GM23248 (cell line): Measurements from ENCODE around the gene HEG1. TPM values are rescaled to one million over a fixed set of nuclear protein-coding genes. Genes with fewer than 3 reads are reported as not detected.
A peak's percentile ranks its signal among the peaks of the same experiment; 100 is the strongest.
"Not testable (repeated sequence)": the region's sequence is repeated elsewhere in the genome, so short reads cannot be mapped to it uniquely, and the experiment has no call there.

Source experiments
- DNase-seq: peaks from one replicate; pipeline ENCODE4 v3.0.0-alpha.2; 2015
- H2AFZ ChIP-seq: fragments of 200-600 bp; sonication (generic); 2 replicates; pipeline ENCODE4 v1.6.1; 2016; ENCODE audit warnings: antibody characterized with exemption
- H3F3A ChIP-seq: fragments of 200-600 bp; sonication (generic); 2 replicates; pipeline ENCODE4 v1.6.1; 2016; ENCODE audit warnings: mild to moderate bottlenecking, antibody characterized with exemption, mixed run types; ENCODE audit not compliant: insufficient read depth
- H3K27ac ChIP-seq: fragments of 200-600 bp; sonication (generic); 2 replicates; pipeline ENCODE4 v1.5.1; 2016; ENCODE audit warnings: mild to moderate bottlenecking
- H3K27me3 ChIP-seq: fragments of 200-600 bp; sonication (generic); replicated peaks from 2 replicates; pipeline ENCODE4 v1.6.1; 2016; ENCODE audit warnings: mild to moderate bottlenecking; ENCODE audit not compliant: insufficient read depth
- H3K36me3 ChIP-seq: fragments of 200-600 bp; sonication (generic); 2 replicates; pipeline ENCODE4 v1.6.1; 2016; ENCODE audit warnings: low read depth, mild to moderate bottlenecking
- H3K4me1 ChIP-seq: fragments of 200-600 bp; sonication (generic); 2 replicates; pipeline ENCODE4 v1.6.1; 2016; ENCODE audit warnings: mild to moderate bottlenecking; ENCODE audit not compliant: insufficient read depth
- H3K4me2 ChIP-seq: fragments of 200-600 bp; sonication (generic); one replicate; pipeline ENCODE4 v1.6.1; 2016; ENCODE audit warnings: mild to moderate bottlenecking; ENCODE audit not compliant: unreplicated experiment
- H3K4me3 ChIP-seq: fragments of 200-600 bp; sonication (generic); 2 replicates; pipeline ENCODE4 v1.5.1; 2016; ENCODE audit warnings: mild to moderate bottlenecking
- H3K79me2 ChIP-seq: fragments of 200-600 bp; sonication (generic); 2 replicates; pipeline ENCODE4 v1.6.1; 2016; ENCODE audit warnings: mild to moderate bottlenecking; ENCODE audit not compliant: insufficient read depth
- H3K9ac ChIP-seq: fragments of 200-600 bp; sonication (generic); 2 replicates; pipeline ENCODE4 v1.6.1; 2016; ENCODE audit warnings: mild to moderate bottlenecking
- H3K9me2 ChIP-seq: fragments of 200-600 bp; sonication (generic); 2 replicates; pipeline ENCODE4 v1.6.1; 2016; ENCODE audit warnings: mixed run types, mild to moderate bottlenecking, moderate library complexity; ENCODE audit not compliant: insufficient read depth
- H3K9me3 ChIP-seq: fragments of 200-600 bp; sonication (generic); one replicate; pipeline ENCODE4 v1.6.1; 2017; ENCODE audit warnings: low read depth
- H4K20me1 ChIP-seq: fragments of 200-600 bp; sonication (generic); 2 replicates; pipeline ENCODE4 v1.6.0; 2016; ENCODE audit not compliant: insufficient read depth
- EZH2 ChIP-seq: fragments of 200-600 bp; sonication (generic); IDR thresholded peaks from 2 replicates; pipeline ENCODE4 v1.6.1; 2018; ENCODE audit warnings: antibody characterized with exemption, mild to moderate bottlenecking; ENCODE audit not compliant: insufficient read depth, poor library complexity, severe bottlenecking
- EZH2phosphoT487 ChIP-seq: fragments of 200-600 bp; sonication (generic); IDR thresholded peaks from 2 replicates; pipeline ENCODE4 v1.6.1; 2018; ENCODE audit warnings: antibody characterized with exemption, moderate library complexity, mild to moderate bottlenecking, low read depth; ENCODE audit not compliant: insufficient read depth
- whole genome bisulfite sequencing, 2 experiments: methylation state at CpG; one replicate each; pipeline ENCODE4 v1.1.6; 2015 to 2017; ENCODE audit warnings: low lambda C conversion rate in 2 of 2, low coverage in 1 of 2; ENCODE audit errors: missing lambda C conversion rate in 2 of 2; 5-methylcytosine and 5-hydroxymethylcytosine counted together
- in situ Hi-C: fragments of 300-500 bp; cut with MboI; formaldehyde crosslinking; loops from 2 replicates; pipeline ENCODE4 v1.15.0; 2020
- polyA plus RNA-seq: library from polyadenylated mRNA; unstranded; fragments of >200 nt; fragmentation: Nextera tagmentation; extraction: Ambion mirVana; gene quantifications from 2 replicates; pipeline ENCODE4 v1.2.1, GENCODE V29; 2016
- total RNA-seq: library from RNA; depleted of rRNA; stranded (reverse); fragments of >200 nt; shearing (Covaris generic); gene quantifications from 2 replicates; pipeline ENCODE4 v1.2.3, GENCODE V29; 2014

The HEG1 gene
- total and polyA plus RNA-seq, 2 experiments from 2014 or later: 32.1 to 116 TPM

DNA sequence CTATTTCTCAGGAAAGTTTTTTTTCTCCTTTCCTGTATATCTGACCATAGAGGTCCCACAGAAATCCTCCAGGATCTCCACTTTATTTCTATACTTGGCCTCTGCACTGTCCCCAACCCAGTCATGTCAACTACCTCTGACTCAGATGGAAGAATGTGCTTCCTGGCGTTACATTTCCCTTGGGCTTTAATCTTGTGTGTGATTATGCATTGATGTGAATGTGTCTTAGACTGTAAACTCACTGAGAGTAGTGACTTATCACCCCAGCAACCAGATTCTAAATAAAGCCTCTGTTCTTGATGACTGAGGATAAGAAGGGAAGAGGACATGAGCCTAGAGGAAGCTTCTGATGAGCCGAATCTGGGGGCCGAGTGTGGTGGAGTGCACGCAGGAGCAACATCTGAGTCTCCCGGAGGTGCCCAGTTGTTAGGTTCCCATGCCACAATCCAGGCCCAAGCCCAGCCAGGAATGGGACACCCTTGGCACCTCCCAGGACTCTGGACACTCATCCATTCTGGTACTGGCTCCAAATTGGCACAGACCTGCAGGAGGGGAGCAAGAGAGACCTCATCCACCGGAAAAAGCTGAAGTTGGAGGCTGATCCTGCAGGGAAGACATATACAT is 32.1 kb upstream of the HEG1 start:
- peaks cover 12% of the 10 kb centered on the region for H3K4me1 ChIP-seq
- H3K27ac ChIP-seq: peak overlapping the region; percentile 75
- H4K20me1 ChIP-seq: no peaks in the 10 kb centered on the region
- H3K9ac ChIP-seq: peak overlapping the region; percentile 47; the same call in 1 of the 2 replicates
- H3K4me2 ChIP-seq: peak overlapping the region; percentile 46
- peak; percentile 89 for DNase-seq
- no peaks in the 10 kb centered on the region for H3K27me3 ChIP-seq
- no peak for TF ChIP-seq EZH2
- 0 out of 2 replicates have a peak, but pooled peaks have one; percentile 35 for TF ChIP-seq EZH2phosphoT487
- 53 to 57% methylated on average over 6 of the region's 6 CpGs for WGBS, 2 experiments
- no peaks in the 10 kb centered on the region for H3K79me2 ChIP-seq
- H3K36me3 ChIP-seq: no peaks in the 10 kb centered on the region
- in situ Hi-C loops: no loop called here
- no peaks in the 10 kb centered on the region for H3K9me3 ChIP-seq
- no peaks in the 10 kb centered on the region for H3K9me2 ChIP-seq
- peaks cover 13% of the 10 kb centered on the region for H3F3A ChIP-seq
- no peak overlapping the region for H3K4me3 ChIP-seq
- H2AFZ ChIP-seq: no peak overlapping the region

DNA sequence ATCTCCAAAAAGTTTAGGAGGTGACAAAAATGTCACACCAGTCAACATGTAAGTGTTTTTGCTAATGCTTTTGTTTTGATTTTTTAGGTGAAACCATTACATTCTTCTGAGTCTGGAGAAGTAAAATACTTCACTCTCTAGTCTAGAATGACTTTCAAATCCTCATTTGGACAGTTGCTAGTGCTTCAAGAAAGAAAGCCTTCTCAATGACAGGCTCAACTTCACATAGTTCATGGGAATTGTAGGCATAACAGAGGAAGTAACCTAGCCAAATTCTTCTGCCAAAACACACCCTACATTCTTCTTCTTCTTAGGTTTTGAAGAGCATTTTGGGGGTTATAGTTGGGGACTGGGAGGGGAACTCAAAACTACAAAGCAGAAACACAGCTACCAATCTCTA is 29.4 kb upstream of the HEG1 start:
- H3K27ac ChIP-seq: no peak overlapping the region
- H3K9ac ChIP-seq: no peak overlapping the region
- H3K4me1 ChIP-seq: peaks cover 24% of the 10 kb centered on the region
- TF ChIP-seq EZH2 (no peak), EZH2phosphoT487 (no peak)
- H3K27me3 ChIP-seq: no peaks in the 10 kb centered on the region
- no peak for DNase-seq
- H3F3A ChIP-seq: peaks cover 15% of the 10 kb centered on the region
- H3K4me3 ChIP-seq: no peak overlapping the region
- H3K36me3 ChIP-seq: no peaks in the 10 kb centered on the region
- H2AFZ ChIP-seq: no peak overlapping the region
- no peak overlapping the region for H3K4me2 ChIP-seq
- no peaks in the 10 kb centered on the region for H4K20me1 ChIP-seq
- no peaks in the 10 kb centered on the region for H3K79me2 ChIP-seq
- in situ Hi-C loops: no loop called here
- H3K9me3 ChIP-seq: no peaks in the 10 kb centered on the region
- H3K9me2 ChIP-seq: no peaks in the 10 kb centered on the region

- in situ Hi-C loops: no loop called here
These were observed 28.0 kb upstream of the HEG1 start for GRCh38 chr3:125083776-125084175.

DNA sequence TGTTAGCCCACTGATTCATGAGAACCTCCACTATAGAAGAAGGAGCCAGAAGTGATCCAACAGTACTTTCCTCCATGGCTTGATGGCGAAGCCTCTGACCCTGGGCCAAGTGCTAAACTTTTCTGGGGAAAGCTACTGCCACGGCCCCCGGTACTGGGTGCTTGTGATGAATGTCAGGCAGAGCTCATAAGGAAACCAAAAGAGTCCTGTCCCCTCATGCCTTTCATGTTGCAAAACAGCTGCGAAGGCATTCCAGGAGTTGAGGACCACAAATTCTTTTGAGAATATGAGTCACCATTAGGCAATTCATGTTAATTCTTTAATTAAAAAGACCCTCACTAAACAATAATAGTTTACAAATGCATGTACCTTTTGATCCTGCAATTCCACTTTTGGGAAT is 26.5 kb upstream of the HEG1 start:
- H4K20me1 ChIP-seq, H3K9ac ChIP-seq, H2AFZ ChIP-seq, H3F3A ChIP-seq, in situ Hi-C loops, H3K9me3 ChIP-seq, H3K9me2 ChIP-seq, H3K27ac ChIP-seq, H3K27me3 ChIP-seq, H3K36me3 ChIP-seq, H3K4me3 ChIP-seq, H3K79me2 ChIP-seq: not testable (repeated sequence)
- WGBS, 2 experiments: 48 to 52% methylated on average over 4 of the region's 4 CpGs
- Histone ChIP-seq H3K4me1 (peaks cover 12% of the 10 kb centered on the region), H3K4me2 (peak overlapping the region; percentile 19)
- DNase-seq: peak; percentile 45

More at GRCh38 chr3:125083776-125084175, 28.0 kb upstream of the HEG1 start:
- Histone ChIP-seq H3K4me2 (no peak overlapping the region), H3K27me3 (no peaks in the 10 kb centered on the region), H3K9me3 (no peaks in the 10 kb centered on the region), H3F3A (peaks cover 10% of the 10 kb centered on the region), H3K36me3 (no peaks in the 10 kb centered on the region), H3K79me2 (no peaks in the 10 kb centered on the region), H3K9ac (no peak overlapping the region), H3K4me3 (no peak overlapping the region), H3K4me1 (peaks cover 24% of the 10 kb centered on the region), H3K27ac (no peak overlapping the region), H4K20me1 (no peaks in the 10 kb centered on the region), H3K9me2 (no peaks in the 10 kb centered on the region), H2AFZ (no peak overlapping the region)
- DNase-seq: peak; percentile 73
- no peak for TF ChIP-seq EZH2
- no peak for TF ChIP-seq EZH2phosphoT487
- WGBS, 2 experiments: 54 to 62% methylated on average over 10 of the region's 10 CpGs

DNA sequence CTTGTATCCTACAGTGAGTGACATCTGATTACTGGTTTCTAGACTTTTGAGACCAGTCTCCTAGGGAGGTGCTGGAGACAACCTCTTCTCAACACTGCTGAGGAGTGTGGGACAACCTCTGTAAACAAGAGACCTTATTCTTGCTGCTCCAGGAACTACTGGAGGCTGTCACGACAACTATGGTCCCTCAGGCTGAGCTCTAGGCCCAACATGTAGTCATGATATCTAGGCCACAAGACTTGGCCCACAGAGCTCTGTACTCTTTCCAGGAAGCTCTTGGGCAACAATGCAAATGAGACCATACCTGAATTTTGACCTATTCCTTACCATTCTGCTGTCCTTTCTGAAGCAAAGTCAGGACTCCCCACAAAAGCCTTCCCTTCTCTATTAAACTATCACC is 24.3 kb upstream of the HEG1 start:
- TF ChIP-seq EZH2phosphoT487 (no peak), EZH2 (no peak)
- Histone ChIP-seq H3K79me2 (no peaks in the 10 kb centered on the region), H3K27me3 (no peaks in the 10 kb centered on the region), H3K36me3 (no peaks in the 10 kb centered on the region), H3F3A (peaks cover 3% of the 10 kb centered on the region; the same call in 1 of the 2 replicates), H3K9me2 (no peaks in the 10 kb centered on the region), H3K4me1 (peaks cover 12% of the 10 kb centered on the region), H3K4me3 (no peak overlapping the region), H3K9me3 (no peaks in the 10 kb centered on the region), H3K9ac (no peak overlapping the region), H3K27ac (no peak overlapping the region), H4K20me1 (no peaks in the 10 kb centered on the region), H3K4me2 (no peak overlapping the region), H2AFZ (no peak overlapping the region)
- in situ Hi-C loops: no loop called here
- 100% methylated on average over 1 of the region's 1 CpG for WGBS, 2 experiments
- no peak for DNase-seq
